Measurements from ENCODE around the gene LRRFIP2.

GRCh38 chr3:37150621-37151020 is 23.8 kb downstream of the LRRFIP2 start:
- TF ChIP-seq POLR2AphosphoS5 (IDR thresholded peaks at IDR 0.05) (no peak), CTCF (IDR thresholded peaks at IDR 0.05) (no peak), POLR2A (IDR thresholded peaks at IDR 0.05) (no peak), EP300 (IDR thresholded peaks at IDR 0.05) (no peak)

Measured in suprapubic skin (tissue), 4 donors.